Neural progenitor cell (in vitro differentiated cells): ENCODE measurements around the gene CD79A. TPM values are rescaled to one million over a fixed set of nuclear protein-coding genes. Genes with fewer than 3 reads are reported as not detected.

ENCODE experiments used
- DNase-seq: peaks from one replicate; pipeline ENCODE4 v3.0.0-alpha.2; 2016; ENCODE audit warnings: low spot score
- H2AFZ ChIP-seq: fragments of 200-600 bp; sonication (generic); replicated peaks from 2 replicates; pipeline ENCODE4 v1.6.1; 2016; ENCODE audit warnings: antibody characterized with exemption
- H3F3A ChIP-seq: fragments of 200-600 bp; sonication (generic); 2 replicates; pipeline ENCODE4 v1.6.1; 2016; ENCODE audit warnings: antibody characterized with exemption, low read depth
- H3K27ac ChIP-seq: fragments of 200-600 bp; sonication (generic); 2 replicates; pipeline ENCODE4 v1.5.1; 2016; ENCODE audit warnings: mild to moderate bottlenecking
- H3K27me3 ChIP-seq: fragments of 200-600 bp; sonication (generic); 2 replicates; pipeline ENCODE4 v1.6.1; 2016; ENCODE audit warnings: mild to moderate bottlenecking, moderate library complexity
- H3K36me3 ChIP-seq: fragments of 200-600 bp; sonication (generic); 2 replicates; pipeline ENCODE4 v1.5.1; 2016
- H3K4me1 ChIP-seq: fragments of 200-600 bp; sonication (generic); 2 replicates; pipeline ENCODE4 v1.6.1; 2016; ENCODE audit warnings: mixed run types
- H3K4me2 ChIP-seq: fragments of 200-600 bp; sonication (generic); 2 replicates; pipeline ENCODE4 v1.6.1; 2016
- H3K4me3 ChIP-seq: fragments of 200-600 bp; sonication (generic); 2 replicates; pipeline ENCODE4 v1.5.1; 2016
- H3K79me2 ChIP-seq: fragments of 200-600 bp; sonication (generic); 2 replicates; pipeline ENCODE4 v1.6.1; 2016; ENCODE audit warnings: low read depth
- H3K9ac ChIP-seq: fragments of 200-600 bp; sonication (generic); 2 replicates; pipeline ENCODE4 v1.6.1; 2016
- H3K9me3 ChIP-seq: fragments of 200-600 bp; sonication (generic); 2 replicates; pipeline ENCODE4 v1.5.1; 2016; ENCODE audit warnings: low read depth
- H4K20me1 ChIP-seq: fragments of 200-600 bp; sonication (generic); 2 replicates; pipeline ENCODE4 v1.6.1; 2016; ENCODE audit warnings: low read depth
- H3K27ac Mint-ChIP-seq: 3 replicates; pipeline ENCODE4 v1.8.0; 2021; ENCODE audit warnings: mixed read lengths
- H3K27me3 Mint-ChIP-seq: 2 replicates; pipeline ENCODE4 v1.8.0; 2022; ENCODE audit warnings: low read depth, mild to moderate bottlenecking, inconsistent platforms, moderate library complexity, mixed read lengths; ENCODE audit not compliant: insufficient read depth
- H3K36me3 Mint-ChIP-seq: 3 replicates; pipeline ENCODE4 v1.8.0; 2021; ENCODE audit warnings: mixed read lengths
- H3K4me1 Mint-ChIP-seq: 3 replicates; pipeline ENCODE4 v1.8.0; 2021; ENCODE audit warnings: mixed read lengths
- H3K4me3 Mint-ChIP-seq: 3 replicates; pipeline ENCODE4 v1.8.0; 2021; ENCODE audit warnings: mild to moderate bottlenecking, moderate library complexity, mixed read lengths
- H3K9me3 Mint-ChIP-seq: 3 replicates; pipeline ENCODE4 v1.8.0; 2020; ENCODE audit warnings: mixed read lengths
- EZH2 ChIP-seq: fragments of 200-600 bp; sonication (generic); IDR thresholded peaks from 2 replicates; pipeline ENCODE4 v1.6.1; 2017; ENCODE audit warnings: antibody characterized with exemption, mild to moderate bottlenecking, moderate library complexity
- EZH2phosphoT487 ChIP-seq: fragments of 200-600 bp; sonication (generic); IDR thresholded peaks from 2 replicates; pipeline ENCODE4 v1.6.1; 2017; ENCODE audit warnings: antibody characterized with exemption
- total RNA-seq: library from RNA; depleted of rRNA; stranded (reverse); fragments of >200 nt; gene quantifications from 2 replicates; pipeline ENCODE4 v1.2.3, GENCODE V29; 2015; ENCODE audit warnings: low replicate concordance
- TF ChIP-seq, protein P1 (sequence below): fragments of 200-600 bp; sonication (generic); IDR thresholded peaks from 2 replicates; pipeline ENCODE4 v1.5.1; 2017; ENCODE audit warnings: antibody characterized with exemption, mild to moderate bottlenecking

Gene CD79A
- total RNA-seq, 1 donor from 2014 or later: 0.11 TPM

DNA sequence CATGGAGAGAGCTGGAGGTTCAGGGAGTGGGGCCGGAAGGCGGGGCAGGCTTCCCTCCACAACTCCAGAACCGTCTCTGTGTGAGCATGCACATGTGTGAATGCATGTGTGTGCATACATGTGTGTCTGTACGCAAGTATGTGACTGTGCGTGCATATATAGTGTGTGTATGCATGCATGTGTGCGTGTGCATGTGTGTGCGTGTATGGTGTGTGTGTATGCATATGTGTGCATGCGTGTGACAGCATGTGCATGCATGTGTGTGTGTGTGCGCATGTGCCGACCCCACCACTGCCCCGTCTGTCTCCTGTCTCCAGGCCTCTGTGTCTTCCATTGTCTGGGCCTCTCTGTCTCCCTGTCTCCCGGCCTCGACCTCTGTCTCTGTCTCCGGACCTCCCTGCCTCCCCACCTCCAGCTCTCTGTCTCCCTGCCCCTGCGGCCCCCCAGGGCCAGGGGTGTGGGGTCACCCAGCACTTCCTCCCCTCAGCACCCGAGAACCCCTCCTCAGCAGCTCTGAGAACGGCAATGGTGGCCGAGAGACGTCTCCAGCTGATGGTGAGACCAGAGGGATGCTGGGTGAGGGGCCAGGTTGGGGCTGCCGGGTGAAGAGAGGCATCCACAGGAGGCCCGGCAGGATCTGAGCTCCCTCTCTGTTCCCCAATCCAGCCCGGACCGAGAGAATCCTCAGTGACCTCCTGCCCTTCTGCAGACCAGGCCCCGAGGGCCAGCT, 28.4 kb downstream of the CD79A start:
- H3K27ac ChIP-seq: no peak overlapping the region
- H3K9ac ChIP-seq: no peak overlapping the region
- peaks cover 1% of the 10 kb centered on the region for H4K20me1 ChIP-seq
- H3K27ac Mint-ChIP-seq: no peak overlapping the region
- TF ChIP-seq EZH2: no peak
- TF ChIP-seq, protein P1, sequence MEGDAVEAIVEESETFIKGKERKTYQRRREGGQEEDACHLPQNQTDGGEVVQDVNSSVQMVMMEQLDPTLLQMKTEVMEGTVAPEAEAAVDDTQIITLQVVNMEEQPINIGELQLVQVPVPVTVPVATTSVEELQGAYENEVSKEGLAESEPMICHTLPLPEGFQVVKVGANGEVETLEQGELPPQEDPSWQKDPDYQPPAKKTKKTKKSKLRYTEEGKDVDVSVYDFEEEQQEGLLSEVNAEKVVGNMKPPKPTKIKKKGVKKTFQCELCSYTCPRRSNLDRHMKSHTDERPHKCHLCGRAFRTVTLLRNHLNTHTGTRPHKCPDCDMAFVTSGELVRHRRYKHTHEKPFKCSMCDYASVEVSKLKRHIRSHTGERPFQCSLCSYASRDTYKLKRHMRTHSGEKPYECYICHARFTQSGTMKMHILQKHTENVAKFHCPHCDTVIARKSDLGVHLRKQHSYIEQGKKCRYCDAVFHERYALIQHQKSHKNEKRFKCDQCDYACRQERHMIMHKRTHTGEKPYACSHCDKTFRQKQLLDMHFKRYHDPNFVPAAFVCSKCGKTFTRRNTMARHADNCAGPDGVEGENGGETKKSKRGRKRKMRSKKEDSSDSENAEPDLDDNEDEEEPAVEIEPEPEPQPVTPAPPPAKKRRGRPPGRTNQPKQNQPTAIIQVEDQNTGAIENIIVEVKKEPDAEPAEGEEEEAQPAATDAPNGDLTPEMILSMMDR: no peak
- H3K4me3 ChIP-seq: no peak overlapping the region
- no peak overlapping the region for H3K4me3 Mint-ChIP-seq
- H2AFZ ChIP-seq: no peak overlapping the region
- no peaks in the 10 kb centered on the region for H3K4me1 ChIP-seq
- no peaks in the 10 kb centered on the region for H3F3A ChIP-seq
- DNase-seq: no peak
- H3K27me3 Mint-ChIP-seq: peaks cover 2% of the 10 kb centered on the region
- no peaks in the 10 kb centered on the region for H3K4me1 Mint-ChIP-seq
- H3K36me3 Mint-ChIP-seq: peaks cover 5% of the 10 kb centered on the region
- no peaks in the 10 kb centered on the region for H3K9me3 ChIP-seq
- H3K36me3 ChIP-seq: no peaks in the 10 kb centered on the region
- H3K9me3 Mint-ChIP-seq: no peaks in the 10 kb centered on the region
- H3K4me2 ChIP-seq: no peak overlapping the region
- H3K27me3 ChIP-seq: peaks cover 18% of the 10 kb centered on the region
- H3K79me2 ChIP-seq: no peaks in the 10 kb centered on the region

DNA sequence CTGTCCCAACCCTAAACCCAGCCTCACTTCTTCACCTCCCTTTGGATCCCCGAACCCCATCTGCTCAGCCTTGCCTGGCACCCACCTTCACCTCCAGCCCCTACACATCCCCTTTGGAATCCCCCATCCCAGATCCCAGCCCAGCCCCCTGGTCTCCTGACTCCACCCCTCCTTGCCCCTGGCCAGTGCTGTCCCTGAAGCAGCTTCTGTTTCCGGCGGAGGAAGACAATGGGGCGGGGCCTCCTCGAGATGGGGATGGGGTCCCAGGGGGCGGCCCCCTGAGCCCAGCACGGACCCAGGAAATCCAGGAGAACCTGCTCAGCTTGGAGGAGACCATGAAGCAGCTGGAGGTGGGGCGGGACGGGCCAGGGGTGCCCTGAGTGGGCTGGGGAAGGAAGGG, 29.2 kb downstream of the CD79A start:
- H3K36me3 ChIP-seq: no peaks in the 10 kb centered on the region

DNA sequence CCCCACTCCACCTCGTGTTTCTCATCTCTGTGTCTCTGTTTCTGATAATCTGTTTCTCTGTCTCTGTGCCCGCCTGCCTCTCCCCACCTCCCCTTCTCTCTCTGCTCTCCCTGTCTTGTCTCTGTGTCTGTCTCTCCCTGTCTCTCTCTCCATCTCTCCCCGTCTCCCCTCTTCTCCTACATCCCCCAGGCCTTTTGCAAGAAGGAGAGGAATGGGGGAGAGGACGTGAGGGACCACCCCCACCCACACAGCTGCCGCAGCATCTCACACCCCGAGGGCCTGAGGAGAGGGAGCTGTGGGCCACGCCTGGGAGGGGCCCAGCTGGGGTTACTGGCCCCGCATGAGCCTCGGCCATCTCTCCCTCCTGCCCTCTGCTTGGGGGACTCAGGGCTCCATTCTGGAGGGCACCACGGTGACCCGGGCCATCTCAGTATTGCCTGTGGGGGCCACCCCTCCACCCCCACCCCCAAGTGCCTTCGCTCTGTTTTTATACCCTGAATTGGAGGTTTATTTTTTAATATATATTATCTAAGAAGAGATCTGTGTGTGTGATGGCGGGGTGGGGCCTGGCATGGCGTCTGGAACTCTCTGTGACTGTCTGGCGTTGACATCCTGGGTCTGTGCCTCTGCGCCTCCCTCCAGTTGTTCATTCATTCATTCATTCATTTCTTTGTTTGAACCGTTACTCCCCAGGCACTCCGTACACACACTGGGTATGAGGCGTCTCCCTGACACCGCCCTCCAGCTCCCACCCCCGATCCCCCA, 30.0 kb downstream of the CD79A start:
- Histone ChIP-seq H3K4me1 (no peaks in the 10 kb centered on the region), H3K79me2 (no peaks in the 10 kb centered on the region)
- peaks cover 18% of the 10 kb centered on the region for H3K27me3 Mint-ChIP-seq

More for the DNA sequence above, 29.2 kb downstream of the CD79A start:
- Mint-ChIP-seq H3K27ac (no peak overlapping the region), H3K9me3 (no peaks in the 10 kb centered on the region), H3K4me3 (no peak overlapping the region), H3K4me1 (no peaks in the 10 kb centered on the region), H3K36me3 (peaks cover 5% of the 10 kb centered on the region), H3K27me3 (peaks cover 9% of the 10 kb centered on the region)
- Histone ChIP-seq H3K9me3 (no peaks in the 10 kb centered on the region), H3F3A (no peaks in the 10 kb centered on the region), H3K27me3 (peaks cover 26% of the 10 kb centered on the region), H3K4me2 (no peak overlapping the region), H3K27ac (no peak overlapping the region), H4K20me1 (peaks cover 4% of the 10 kb centered on the region), H3K9ac (no peak overlapping the region), H3K4me1 (no peaks in the 10 kb centered on the region), H3K4me3 (no peak overlapping the region), H3K79me2 (no peaks in the 10 kb centered on the region), H2AFZ (no peak overlapping the region)
- TF ChIP-seq, protein P1: no peak
- no peak for TF ChIP-seq EZH2phosphoT487
- TF ChIP-seq EZH2: no peak
- no peak for DNase-seq

More for the DNA sequence above, 30.0 kb downstream of the CD79A start:
- no peak overlapping the region for H2AFZ ChIP-seq
- no peaks in the 10 kb centered on the region for H3K9me3 Mint-ChIP-seq
- H3K4me1 Mint-ChIP-seq: peaks cover 4% of the 10 kb centered on the region
- H3K27ac ChIP-seq: no peak overlapping the region
- H3K27ac Mint-ChIP-seq: no peak overlapping the region
- peaks cover 12% of the 10 kb centered on the region for H4K20me1 ChIP-seq
- H3K4me3 ChIP-seq: no peak overlapping the region
- H3K36me3 Mint-ChIP-seq: peaks cover 5% of the 10 kb centered on the region
- no peak for DNase-seq
- H3K4me3 Mint-ChIP-seq: no peak overlapping the region
- no peak overlapping the region for H3K4me2 ChIP-seq
- no peak for TF ChIP-seq EZH2phosphoT487
- H3K9me3 ChIP-seq: no peaks in the 10 kb centered on the region
- no peak overlapping the region for H3K9ac ChIP-seq
- no peaks in the 10 kb centered on the region for H3F3A ChIP-seq
- peaks cover 35% of the 10 kb centered on the region for H3K27me3 ChIP-seq
- H3K36me3 ChIP-seq: no peaks in the 10 kb centered on the region
